IPS-11a (cell line): ENCODE data around the gene MS4A3.
"Not testable (repeated sequence)": the region's sequence is repeated elsewhere in the genome, so short reads cannot be mapped to it uniquely, and the experiment has no call there.

ENCODE experiments used
- H3K4me3 ChIP-seq: one replicate; pipeline ENCODE4 v1.5.1; 2013; ENCODE audit warnings: low read depth, low read length, control low read depth

MS4A3 gene

DNA sequence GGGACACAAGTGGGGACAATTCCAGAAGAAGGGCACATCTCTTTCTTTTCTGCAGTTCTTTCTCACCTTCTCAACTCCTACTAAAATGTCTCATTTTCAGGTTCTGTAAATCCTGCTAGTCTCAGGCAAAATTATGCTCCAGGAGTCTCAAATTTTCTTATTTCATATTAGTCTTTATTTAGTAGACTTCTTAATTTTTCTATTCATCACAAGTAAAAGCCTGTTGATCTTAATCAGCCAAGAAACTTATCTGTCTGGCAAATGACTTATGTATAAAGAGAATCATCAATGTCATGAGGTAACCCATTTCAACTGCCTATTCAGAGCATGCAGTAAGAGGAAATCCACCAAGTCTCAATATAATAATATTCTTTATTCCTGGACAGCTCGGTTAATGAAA is 31.9 kb downstream of the MS4A3 start, which contains the start of gene MS4A2:
Gene MS4A2, plus strand, starts transcription at position 301 of the 400 bp plus-strand sequence. CDS start 102 bp downstream, outside the sequence.
- H3K4me3 ChIP-seq: no peak within 1 kb of the TSS

- H3K4me3 ChIP-seq: no peak overlapping the region
Measured at GRCh38 chr11:60095477-60096120, 39.1 kb downstream of the MS4A3 start.

DNA sequence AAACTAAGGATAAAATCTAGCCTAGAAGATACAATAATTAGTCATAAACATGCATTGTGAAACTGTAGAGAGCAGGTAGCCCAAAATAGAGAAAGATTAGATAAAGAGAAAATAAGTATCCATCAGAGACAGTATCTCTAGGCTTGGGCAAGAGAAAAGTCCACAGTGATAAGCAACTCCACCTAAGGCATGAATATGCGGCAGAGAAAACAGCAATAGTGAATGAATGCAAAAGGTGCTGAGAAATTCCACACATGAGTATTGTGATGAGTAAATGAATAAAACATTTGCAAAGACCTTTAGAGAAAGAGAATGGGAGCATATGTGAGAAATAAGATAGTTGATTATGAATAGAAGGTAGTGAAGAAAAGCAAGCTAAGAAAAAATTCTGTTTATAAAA is 40.7 kb downstream of the MS4A3 start:
- no peak overlapping the region for H3K4me3 ChIP-seq

DNA sequence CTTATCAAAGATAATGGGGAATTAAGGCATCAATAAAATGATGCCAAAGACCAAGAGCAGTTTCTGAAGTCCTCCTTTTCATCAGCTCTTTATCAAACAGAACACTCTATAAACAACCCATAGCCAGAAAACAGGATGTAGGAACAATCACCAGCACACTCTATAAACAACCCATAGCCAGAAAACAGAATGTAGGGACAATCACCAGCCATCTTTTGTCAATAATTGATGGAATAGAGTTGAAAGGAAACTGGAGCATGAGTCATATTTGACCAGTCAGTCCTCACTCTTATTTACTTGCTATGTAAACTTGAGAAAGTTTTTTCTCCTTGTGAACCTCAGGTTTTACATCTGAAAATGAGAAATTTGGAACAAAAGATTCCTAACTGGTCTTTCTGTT is 42.0 kb downstream of the MS4A3 start:
- no peak overlapping the region for H3K4me3 ChIP-seq

DNA sequence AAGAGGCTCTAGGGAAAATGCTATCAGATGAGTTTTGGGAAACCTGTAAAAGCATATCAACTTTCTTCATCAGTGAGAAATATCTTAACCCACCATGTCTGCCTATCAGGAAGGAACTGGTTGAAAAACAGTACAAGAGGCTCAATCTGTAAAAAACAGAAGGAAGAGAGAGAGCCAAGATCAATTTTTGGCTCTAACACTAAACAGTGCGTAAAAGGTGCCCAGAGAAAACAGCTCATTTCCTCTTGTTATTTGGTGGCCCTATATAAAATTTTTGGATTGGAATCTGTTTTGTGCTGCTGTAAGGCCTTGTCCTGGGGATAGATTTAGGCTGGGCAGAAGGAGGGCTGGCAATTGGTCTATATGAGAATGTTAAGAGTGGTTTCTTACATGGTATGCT is 44.1 kb downstream of the MS4A3 start:
- H3K4me3 ChIP-seq: no peak overlapping the region

GRCh38 chr11:60101368-60101767 is 44.9 kb downstream of the MS4A3 start:
- not testable (repeated sequence) for H3K4me3 ChIP-seq

GRCh38 chr11:60104471-60105115 is 48.1 kb downstream of the MS4A3 start:
- H3K4me3 ChIP-seq: not testable (repeated sequence)

DNA sequence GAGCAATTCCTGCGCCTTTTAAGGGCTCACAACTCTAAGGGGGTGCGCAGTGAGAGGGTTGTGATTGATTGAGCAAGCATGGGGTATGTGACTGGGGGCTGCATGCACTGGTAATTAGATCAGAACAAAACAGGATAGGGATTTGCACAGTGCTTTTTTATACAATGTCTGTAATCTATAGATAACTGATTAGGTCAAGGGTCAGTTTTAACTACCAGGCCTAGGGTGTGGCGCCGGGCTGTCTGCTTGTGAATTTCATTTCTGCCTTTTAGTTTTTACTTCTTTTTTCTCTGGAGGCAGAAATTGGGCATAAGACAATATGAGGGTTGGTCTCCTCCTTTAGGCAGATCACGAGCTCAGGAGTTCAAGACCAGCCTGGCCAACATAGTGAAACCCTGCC is 52.2 kb downstream of the MS4A3 start:
- H3K4me3 ChIP-seq: not testable (repeated sequence)

DNA sequence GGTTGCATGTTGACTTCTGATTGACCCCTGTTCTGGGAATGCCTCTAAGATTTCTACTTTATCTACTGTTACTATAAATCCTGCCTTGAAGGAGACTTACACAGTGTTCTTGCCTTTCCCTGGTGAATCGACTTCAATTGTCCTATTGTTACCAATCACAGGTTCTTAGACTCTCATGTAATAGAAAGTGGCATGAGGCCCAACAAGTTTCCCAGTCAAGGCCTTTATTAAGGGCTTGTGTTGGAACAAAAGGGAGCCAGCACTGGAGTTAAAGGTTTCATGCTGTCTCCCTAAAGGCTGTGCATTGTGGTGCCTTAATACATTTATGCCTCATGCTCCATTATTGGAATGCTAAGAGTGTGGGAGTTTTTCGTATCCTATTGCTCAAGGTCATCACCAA is 55.3 kb downstream of the MS4A3 start:
- H3K4me3 ChIP-seq: no peak overlapping the region

DNA sequence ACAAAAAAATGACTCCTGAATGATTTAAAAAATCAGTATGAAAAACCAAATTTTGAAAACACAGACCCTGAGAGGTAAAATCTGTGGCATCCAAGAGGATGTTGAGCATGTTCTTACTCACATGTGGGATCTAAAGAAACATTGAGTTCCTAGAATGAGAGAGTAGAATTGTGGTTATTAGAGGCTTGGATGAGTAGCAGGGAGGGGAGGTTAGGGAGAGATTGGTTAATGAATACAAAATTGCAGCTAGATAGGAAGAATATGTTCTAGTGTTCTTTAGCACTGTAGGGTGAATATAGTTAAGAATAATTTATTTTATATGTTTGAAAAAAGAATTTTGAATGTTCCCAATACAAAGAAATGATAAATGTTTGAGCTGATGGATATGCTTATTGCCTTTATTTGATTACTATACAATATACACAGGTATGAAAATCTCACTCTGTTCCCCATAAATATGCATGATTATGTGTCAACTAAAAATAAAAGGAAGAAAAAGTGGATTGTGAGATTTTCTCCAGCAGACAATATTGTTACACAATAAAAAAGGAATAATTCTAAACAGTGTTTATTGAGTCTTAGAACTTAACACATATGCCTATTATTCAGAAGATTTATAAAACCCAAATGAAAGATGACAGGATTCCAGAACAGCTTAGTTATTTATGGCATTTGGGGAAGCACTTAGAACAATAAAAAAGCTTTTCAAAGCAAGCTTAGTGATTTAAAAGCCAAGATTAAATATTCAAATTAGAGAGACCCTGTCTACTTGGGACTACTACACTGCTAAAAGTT is 60.7 kb downstream of the MS4A3 start:
- no peak overlapping the region for H3K4me3 ChIP-seq

GRCh38 chr11:60118338-60118737 is 61.9 kb downstream of the MS4A3 start:
- no peak overlapping the region for H3K4me3 ChIP-seq

GRCh38 chr11:60119710-60120109 is 63.2 kb downstream of the MS4A3 start:
- no peak overlapping the region for H3K4me3 ChIP-seq
